H1 (cell line): ENCODE results near the gene FPR2. TPM values are rescaled to one million over a fixed set of nuclear protein-coding genes. Genes with fewer than 3 reads are reported as not detected.

Experiments
- CTCF ChIA-PET: fragments of 300-600 bp; sonication (Branson Sonifier 250); formaldehyde crosslinking; loops from one replicate; lab custom pipeline; 2021; ENCODE audit not compliant: partially characterized antibody; lab: Charles Lee
- POLR2A ChIA-PET: fragments of 300-600 bp; sonication (Branson Sonifier 250); formaldehyde crosslinking; loops from one replicate; lab custom pipeline; 2021; ENCODE audit warnings: inconsistent platforms; ENCODE audit not compliant: partially characterized antibody; lab: Charles Lee
- DNase-seq, 2 experiments: peaks; one replicate each; pipeline versions ENCODE4 v3.0.0 to v3.0.0-alpha.2; 2010 to 2022; ENCODE audit warnings: low spot score in 2 of 2, low read depth in 1 of 2, mixed read lengths in 1 of 2
- FAIRE-seq: peaks from 2 replicates; lab custom pipeline; 2011; peaks lifted over from hg19 to GRCh38; lab: Jason Lieb, UNC
- H2AFZ ChIP-seq: 2 replicates; pipeline ENCODE4 v1.8.1; 2012; ENCODE audit warnings: low read length, inconsistent platforms
- H2AK5ac ChIP-seq: 2 replicates; pipeline ENCODE4 v1.6.1; 2013; ENCODE audit warnings: low read depth, low read length
- H2BK120ac ChIP-seq: replicated peaks from 2 replicates; pipeline ENCODE3; 2013; ENCODE audit warnings: low read depth, low read length, inconsistent platforms
- H2BK12ac ChIP-seq: 2 replicates; pipeline ENCODE4 v1.6.1; 2013; ENCODE audit warnings: low read depth, low read length
- H2BK15ac ChIP-seq: 2 replicates; pipeline ENCODE4 v1.6.1; 2013; ENCODE audit warnings: low read length
- H2BK20ac ChIP-seq: 2 replicates; pipeline ENCODE4 v1.6.1; 2013; ENCODE audit warnings: low read length
- H2BK5ac ChIP-seq: 2 replicates; pipeline ENCODE4 v1.6.1; 2013; ENCODE audit warnings: low read depth, low read length
- H3K14ac ChIP-seq: 2 replicates; pipeline ENCODE4 v1.6.1; 2013; ENCODE audit warnings: inconsistent platforms; ENCODE audit not compliant: insufficient read length
- H3K18ac ChIP-seq: 2 replicates; pipeline ENCODE4 v1.6.1; 2013; ENCODE audit warnings: low read length; ENCODE audit errors: extremely low read depth
- H3K23ac ChIP-seq: 2 replicates; pipeline ENCODE4 v1.6.1; 2013; ENCODE audit warnings: inconsistent platforms; ENCODE audit not compliant: insufficient read length
- H3K23me2 ChIP-seq: 2 replicates; pipeline ENCODE4 v1.6.1; 2013; ENCODE audit warnings: low read depth, low read length
- H3K27ac ChIP-seq: 2 replicates; pipeline ENCODE4 v1.6.1; 2011; ENCODE audit warnings: low read depth, low read length, inconsistent platforms
- H3K27me3 ChIP-seq, 4 experiments: replicated peaks in 1 of 4; 1 replicate in 1 of 4; 2 replicates in 3 of 4; pipeline versions ENCODE4 v1.6.1 to v1.8.1; 2011 to 2013; ENCODE audit warnings: low read length in 3 of 4, mild to moderate bottlenecking in 3 of 4, inconsistent platforms in 2 of 4, mixed read lengths in 2 of 4, moderate library complexity in 1 of 4; ENCODE audit not compliant: control insufficient read depth in 3 of 4, insufficient read depth in 3 of 4; ENCODE audit errors: extremely low read depth in 1 of 4
- H3K36me3 ChIP-seq, 4 experiments: 2 replicates each; pipeline versions ENCODE4 v1.6.1 to v1.8.1; 2011 to 2013; ENCODE audit warnings: mild to moderate bottlenecking in 4 of 4, low read length in 3 of 4, moderate library complexity in 2 of 4, control low read depth in 1 of 4, inconsistent platforms in 1 of 4; ENCODE audit not compliant: insufficient read depth in 4 of 4, control insufficient read depth in 2 of 4
- H3K4ac ChIP-seq: replicated peaks from 2 replicates; pipeline ENCODE3; 2013; ENCODE audit warnings: low read length, low read depth, mixed read lengths, inconsistent platforms; ENCODE audit not compliant: insufficient read length
- H3K4me1 ChIP-seq, 4 experiments: replicated peaks in 1 of 4; 1 replicate in 1 of 4; 2 replicates in 3 of 4; pipeline versions ENCODE4 v1.6.1 to v1.8.1; 2011 to 2013; ENCODE audit warnings: low read length in 3 of 4, inconsistent platforms in 2 of 4, mixed read lengths in 1 of 4; ENCODE audit not compliant: insufficient read depth in 4 of 4, control insufficient read depth in 3 of 4
- H3K4me2 ChIP-seq, 2 experiments: 2 replicates each; pipeline versions ENCODE4 v1.6.1 to v1.8.1; 2011 to 2013; ENCODE audit warnings: low read depth in 2 of 2, low read length in 2 of 2, control low read depth in 1 of 2, inconsistent platforms in 1 of 2, mild to moderate bottlenecking in 1 of 2; ENCODE audit not compliant: insufficient read depth in 1 of 2
- H3K4me3 ChIP-seq, 4 experiments: fragments of 200-600, 300-600 bp in 1 of 4; sonication (generic), shearing (Covaris generic), sonication (Bioruptor Twin) in 1 of 4; 2 replicates each; pipeline versions ENCODE4 v1.5.1 to v1.8.1; 2011 to 2016; ENCODE audit warnings: low read length in 4 of 4, low read depth in 3 of 4, control low read depth in 2 of 4, inconsistent platforms in 2 of 4, mild to moderate bottlenecking in 2 of 4, mixed read lengths in 1 of 4, moderate library complexity in 1 of 4; ENCODE audit not compliant: insufficient read depth in 2 of 4; ENCODE audit errors: extremely low read depth in 1 of 4
- H3K56ac ChIP-seq: replicated peaks from 2 replicates; pipeline ENCODE3; 2013; ENCODE audit warnings: low read depth, mild to moderate bottlenecking, mixed read lengths, low read length, inconsistent platforms; ENCODE audit not compliant: insufficient read length
- H3K79me1 ChIP-seq: 2 replicates; pipeline ENCODE4 v1.6.1; 2013; ENCODE audit warnings: low read depth, low read length, control low read depth
- H3K79me2 ChIP-seq, 2 experiments: 2 replicates each; pipeline versions ENCODE4 v1.6.1 to v1.8.1; 2012 to 2013; ENCODE audit warnings: low read length in 2 of 2, mild to moderate bottlenecking in 2 of 2, inconsistent platforms in 1 of 2; ENCODE audit not compliant: insufficient read depth in 2 of 2, control insufficient read depth in 1 of 2
- H3K9ac ChIP-seq, 4 experiments: replicated peaks in 1 of 4; 1 replicate in 1 of 4; 2 replicates in 3 of 4; pipeline versions ENCODE4 v1.6.1 to v1.8.1; 2011 to 2013; ENCODE audit warnings: low read depth in 3 of 4, low read length in 3 of 4, control low read depth in 2 of 4, mild to moderate bottlenecking in 2 of 4, moderate library complexity in 2 of 4, inconsistent platforms in 1 of 4; ENCODE audit errors: extremely low read depth in 1 of 4
- H3K9me3 ChIP-seq, 2 experiments: 2 replicates each; pipeline versions ENCODE4 v1.6.1 to v1.8.1; 2012 to 2013; ENCODE audit warnings: mild to moderate bottlenecking in 2 of 2, moderate library complexity in 2 of 2, control low read depth in 1 of 2, inconsistent platforms in 1 of 2, low read depth in 1 of 2, low read length in 1 of 2, mixed read lengths in 1 of 2; ENCODE audit not compliant: insufficient read depth in 2 of 2
- H4K20me1 ChIP-seq, 2 experiments: replicated peaks in 1 of 2; 2 replicates each; pipeline versions ENCODE3 to v1.8.1; 2011 to 2013; ENCODE audit warnings: inconsistent platforms in 2 of 2, low read length in 2 of 2, mild to moderate bottlenecking in 1 of 2; ENCODE audit not compliant: insufficient read depth in 2 of 2, control insufficient read depth in 1 of 2
- H4K5ac ChIP-seq: 2 replicates; pipeline ENCODE4 v1.6.1; 2013; ENCODE audit warnings: low read length, low read depth, mixed read lengths, inconsistent platforms; ENCODE audit not compliant: insufficient read length
- H4K8ac ChIP-seq: 2 replicates; pipeline ENCODE4 v1.8.0; 2013; ENCODE audit warnings: mild to moderate bottlenecking, moderate library complexity, low read length, inconsistent platforms; ENCODE audit not compliant: insufficient read depth; ENCODE audit errors: extremely low read depth
- H4K91ac ChIP-seq: replicated peaks from 2 replicates; pipeline ENCODE3; 2013; ENCODE audit warnings: low read length, mixed read lengths, inconsistent platforms; ENCODE audit not compliant: insufficient read length
- CREB1 ChIP-seq: IDR thresholded peaks from 2 replicates; pipeline ENCODE4 v1.6.1; 2012; ENCODE audit warnings: inconsistent platforms
- EGR1 ChIP-seq: IDR thresholded peaks from 2 replicates; pipeline ENCODE4 v1.6.1; 2011; ENCODE audit warnings: low read depth, low read length, borderline replicate concordance
- FOSL1 ChIP-seq: IDR thresholded peaks from 2 replicates; pipeline ENCODE4 v1.6.1; 2011; ENCODE audit warnings: mild to moderate bottlenecking, low read depth, low read length, moderate library complexity; ENCODE audit not compliant: insufficient read depth
- HDAC6 ChIP-seq: IDR thresholded peaks from one replicate; pipeline ENCODE4 v1.7.1; 2012; ENCODE audit warnings: low read depth, mild to moderate bottlenecking, inconsistent platforms, low read length, moderate library complexity
- RNF2 ChIP-seq: fragments of 200-900, 300-1000 bp; sonication (generic); IDR thresholded peaks from 2 replicates; pipeline ENCODE4 v1.7.1; 2016; ENCODE audit warnings: borderline replicate concordance, low read depth, mild to moderate bottlenecking, antibody characterized with exemption, low read length; ENCODE audit not compliant: poor library complexity, severe bottlenecking; ENCODE audit errors: missing control alignments
- ZNF274 ChIP-seq: IDR thresholded peaks from 2 replicates; pipeline ENCODE4 v1.7.0; 2012; ENCODE audit warnings: low read length, borderline replicate concordance; ENCODE audit errors: extremely low read depth
- WGBS, 2 experiments: shearing (Covaris generic) in 1 of 2; methylation state at CpG; one replicate each; pipeline versions ENCODE4 v1.1.6 to v1.1.7; 2013 to 2015; ENCODE audit warnings: low lambda C conversion rate in 2 of 2, mixed read lengths in 2 of 2, inconsistent platforms in 1 of 2, low coverage in 1 of 2, missing lambda C conversion rate in 1 of 2; ENCODE audit not compliant: insufficient replicate concordance in 2 of 2, insufficient coverage in 1 of 2, insufficient read length in 1 of 2; ENCODE audit errors: extremely low coverage in 1 of 2, missing lambda C conversion rate in 1 of 2; 5-methylcytosine and 5-hydroxymethylcytosine counted together
- polyA plus RNA-seq, 7 experiments: library from polyadenylated mRNA; depleted of rRNA in 3 of 7; stranded (reverse) in 5 of 7; unstranded in 2 of 7; fragments of >200 nt in 5 of 7; fragments of 200-250 nt in 2 of 7; gene quantifications; 1 replicate in 5 of 7; 2 replicates in 1 of 7; 4 replicates in 1 of 7; pipeline versions ENCODE4 v1.2.1 to v1.2.3, GENCODE V29; 2011 to 2013; ENCODE audit warnings: missing spikeins in 2 of 7, mixed read lengths in 2 of 7
- total RNA-seq: library from RNA; stranded (reverse); fragmentation: NEBNext Ultra II Directional; extraction: Animal tissue kit (Norgen Biotek cat#: 25700); gene quantifications from 2 replicates; pipeline ENCODE4 v1.2.1, GENCODE V29; 2021

The FPR2 gene
- total and polyA plus RNA-seq, 2 of the 8 experiments (the other 6 are each of a cell fraction or from before 2014, with no cell fraction given): 0.17 TPM; not detected in 1

GRCh38 chr19:51754109-51754508 lies 6.9 kb upstream of the FPR2 start:
- H3K23me2 ChIP-seq: no peaks in the 10 kb centered on the region
- no peak overlapping the region for H2BK12ac ChIP-seq
- H3K14ac ChIP-seq: no peak overlapping the region
- POLR2A ChIA-PET: no interaction called here
- H3K27ac ChIP-seq: no peak overlapping the region
- H3K23ac ChIP-seq: no peak overlapping the region
- WGBS, 2 experiments: 95% methylated on average over 6 of the region's 6 CpGs; no CpG with 5 or more reads in 1 of the 2 experiments
- H4K5ac ChIP-seq: no peak overlapping the region
- H2BK120ac ChIP-seq: no peak overlapping the region
- no peak overlapping the region for H3K4me3 ChIP-seq
- H3K36me3 ChIP-seq: no peaks in the 10 kb centered on the region
- no peak for FAIRE-seq
- H4K91ac ChIP-seq: no peak overlapping the region
- no peaks in the 10 kb centered on the region for H3K79me2 ChIP-seq
- no peak overlapping the region for H2AFZ ChIP-seq
- no peak overlapping the region for H2AK5ac ChIP-seq
- H2BK5ac ChIP-seq: no peak overlapping the region
- 0 out of 7 replicates have a peak, but pooled peaks cover 0 to 2% (median 0%) of the 10 kb centered on the region in 4 experiments for H3K27me3 ChIP-seq
- no peak overlapping the region for H3K56ac ChIP-seq
- CTCF ChIA-PET: interaction anchor here (0.6 kb wide), 1 partner anchor 308 kb away, joined by 4 read pairs; no protein-coding TSS in a partner anchor
- no peak for DNase-seq
- no peak overlapping the region for H4K8ac ChIP-seq
- no peak overlapping the region for H3K4me2 ChIP-seq
- TF ChIP-seq RNF2 (no peak), HDAC6 (no peak), EGR1 (no peak), ZNF274 (no peak), FOSL1 (no peak), CREB1 (no peak)
- no peaks in the 10 kb centered on the region for H3K4me1 ChIP-seq
- H3K18ac ChIP-seq: no peak overlapping the region
- H3K4ac ChIP-seq: no peak overlapping the region
- H2BK15ac ChIP-seq: no peak overlapping the region
- no peaks in the 10 kb centered on the region for H4K20me1 ChIP-seq
- H3K9me3 ChIP-seq: peaks cover 8 to 12% of the 10 kb centered on the region in 2 experiments
- H3K9ac ChIP-seq: no peak overlapping the region
- H2BK20ac ChIP-seq: no peak overlapping the region
- H3K79me1 ChIP-seq: no peaks in the 10 kb centered on the region
